ENCODE measurements around the gene SNX27.
"Not testable (repeated sequence)": the region's sequence is repeated elsewhere in the genome, so short reads cannot be mapped to it uniquely, and the experiment has no call there.

The SNX27 gene

GRCh38 chr1:151723726-151724370 lies 112.0 kb downstream of the SNX27 start:
- no peak for DNase-seq

- DNase-seq: no peak
Observed at GRCh38 chr1:151728151-151729054, 116.6 kb downstream of the SNX27 start.

GRCh38 chr1:151729157-151729965 lies 117.5 kb downstream of the SNX27 start:
- DNase-seq: no peak

GRCh38 chr1:151729966-151730291 lies 118.1 kb downstream of the SNX27 start:
- DNase-seq: no peak

DNA sequence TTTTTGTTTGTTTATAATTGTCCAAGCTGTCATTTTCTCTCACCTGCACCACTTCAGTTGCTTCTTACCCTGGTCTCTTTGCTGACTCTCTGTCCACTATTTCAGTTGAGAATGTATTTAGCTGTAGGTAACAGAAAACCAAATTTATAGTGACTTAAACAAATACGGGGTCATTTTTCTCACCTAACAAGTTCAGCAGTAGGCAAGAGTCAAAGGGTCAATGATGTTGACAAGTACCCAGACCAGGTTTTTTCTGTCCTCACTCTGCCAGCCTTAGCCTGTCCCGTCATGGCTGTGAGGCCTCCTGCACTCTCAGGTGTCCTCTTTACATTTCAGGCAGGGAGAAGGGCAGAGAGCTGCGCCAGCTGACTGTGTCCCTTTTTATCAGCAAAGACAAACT lies 121.3 kb downstream of the SNX27 start:
- DNase-seq: no peak

DNA sequence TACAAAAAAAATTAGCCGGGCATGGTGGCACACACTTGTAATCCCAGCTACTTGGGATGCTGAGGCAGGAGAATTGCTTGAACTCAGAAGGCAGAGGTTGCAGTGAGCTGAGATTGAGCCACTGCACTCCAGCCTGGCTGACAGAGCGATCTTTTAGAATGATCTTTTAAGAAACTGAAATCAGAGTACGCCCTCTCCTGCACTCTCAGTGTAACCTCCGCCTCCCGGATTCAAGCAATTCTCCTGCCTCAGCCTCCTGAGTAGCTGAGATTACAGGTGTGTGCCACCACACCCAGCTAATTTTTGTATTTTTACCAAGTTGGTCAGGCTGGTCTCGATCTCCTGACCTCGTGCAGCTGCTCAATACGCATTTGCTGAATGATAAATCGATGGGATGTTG lies 122.1 kb downstream of the SNX27 start:
- not testable (repeated sequence) for DNase-seq

DNA sequence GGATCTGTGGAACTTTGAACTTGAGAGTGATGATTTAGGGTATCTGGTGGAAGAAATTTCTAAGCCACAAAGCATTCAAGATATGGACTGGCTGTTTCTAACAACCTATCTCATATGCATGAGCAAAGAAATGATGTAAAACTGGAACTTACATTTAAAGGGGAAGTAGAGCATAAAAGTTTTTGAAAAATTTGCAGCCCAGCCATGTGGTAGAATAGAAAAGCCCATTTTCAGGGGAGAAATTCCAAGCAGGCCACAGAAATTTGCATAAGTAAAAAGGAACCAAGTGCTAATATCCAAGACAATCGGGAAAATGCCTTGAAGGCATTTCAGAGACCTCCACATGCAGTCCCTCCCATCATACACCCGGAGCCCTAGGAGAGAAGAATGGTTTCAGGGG lies 125.2 kb downstream of the SNX27 start:
- no peak for DNase-seq

GRCh38 chr1:151737479-151737878 lies 125.6 kb downstream of the SNX27 start:
- no peak for DNase-seq

- DNase-seq: no peak
Observed at GRCh38 chr1:151739590-151740355, 127.9 kb downstream of the SNX27 start.

- DNase-seq: no peak
Observed at GRCh38 chr1:151741516-151741915, 129.7 kb downstream of the SNX27 start.

Data from CD4-positive, alpha-beta T cell treated with Interleukin-17A for 1 hour (primary cell).